IMR-90 (cell line): ENCODE data around the gene ZDHHC18. TPM values are rescaled to one million over a fixed set of nuclear protein-coding genes. Genes with fewer than 3 reads are reported as not detected.

Source experiments
- ATAC-seq: fragments of 200-7000 bp; cut with Tn5 transposase; 2 replicates; pipeline ENCODE4 v1.9.1; 2020; ENCODE audit warnings: low read depth, mild to moderate bottlenecking, moderate library complexity
- BruUV-seq: library from RNA; stranded (reverse); fragments of 400-500 nt; replicated peaks from 2 replicates; lab custom pipeline; 2021; lab: Mats Ljungman, UMichigan
- CTCF ChIA-PET: fragments of 300-600 bp; formaldehyde crosslinking; extraction: SDS; loops from one replicate; lab custom pipeline; 2021; ENCODE audit warnings: antibody characterized with exemption; lab: Yijun Ruan, JAX
- POLR2A ChIA-PET: fragments of 300-600 bp; sonication (Branson Sonifier 250); formaldehyde crosslinking; loops from one replicate; lab custom pipeline; 2022; ENCODE audit warnings: antibody characterized with exemption; ENCODE audit not compliant: unreplicated experiment; lab: Charles Lee
- DNase-seq: peaks from one replicate; pipeline ENCODE4 v3.0.0; 2013
- H2AFZ ChIP-seq: replicated peaks from 2 replicates; pipeline ENCODE3; 2013; ENCODE audit warnings: low read length, mild to moderate bottlenecking; ENCODE audit not compliant: poor library complexity
- H2AK5ac ChIP-seq: 2 replicates; pipeline ENCODE4 v1.6.1; 2013; ENCODE audit warnings: low read depth, low read length, inconsistent platforms
- H2AK9ac ChIP-seq: replicated peaks from 2 replicates; pipeline ENCODE3; 2013; ENCODE audit warnings: mild to moderate bottlenecking, low read depth, low read length, moderate library complexity; ENCODE audit not compliant: poor library complexity
- H2BK120ac ChIP-seq: 2 replicates; pipeline ENCODE4 v1.6.1; 2013; ENCODE audit warnings: low read depth, low read length, inconsistent platforms
- H2BK15ac ChIP-seq: 3 replicates; pipeline ENCODE4 v1.6.1; 2013; ENCODE audit warnings: low read depth, low read length, inconsistent platforms
- H2BK20ac ChIP-seq: 2 replicates; pipeline ENCODE4 v1.6.1; 2013; ENCODE audit warnings: low read depth, mild to moderate bottlenecking, inconsistent platforms, low read length, moderate library complexity
- H2BK5ac ChIP-seq: 2 replicates; pipeline ENCODE4 v1.6.1; 2013; ENCODE audit warnings: mild to moderate bottlenecking, low read depth, low read length, inconsistent platforms; ENCODE audit not compliant: poor library complexity, severe bottlenecking
- H3K14ac ChIP-seq: replicated peaks from 2 replicates; pipeline ENCODE4 v1.6.1; 2013; ENCODE audit warnings: low read depth, low read length, inconsistent platforms
- H3K18ac ChIP-seq: 2 replicates; pipeline ENCODE4 v1.6.1; 2013; ENCODE audit warnings: low read depth, low read length, control low read depth
- H3K23ac ChIP-seq: 2 replicates; pipeline ENCODE4 v1.6.1; 2013; ENCODE audit warnings: low read depth, low read length, inconsistent platforms
- H3K27ac ChIP-seq: 2 replicates; pipeline ENCODE4 v1.5.1; 2013; ENCODE audit warnings: mild to moderate bottlenecking, control low read depth, low read length; ENCODE audit not compliant: insufficient read depth
- H3K27me3 ChIP-seq: 2 replicates; pipeline ENCODE4 v1.6.1; 2013; ENCODE audit warnings: low read length; ENCODE audit not compliant: control insufficient read depth, insufficient read depth
- H3K36me3 ChIP-seq: 2 replicates; pipeline ENCODE4 v1.6.1; 2013; ENCODE audit warnings: low read length, mixed read lengths; ENCODE audit not compliant: control insufficient read depth, insufficient read depth
- H3K4ac ChIP-seq: 2 replicates; pipeline ENCODE4 v1.6.1; 2013; ENCODE audit warnings: low read depth, low read length, inconsistent platforms
- H3K4me1 ChIP-seq: 2 replicates; pipeline ENCODE4 v1.6.1; 2013; ENCODE audit warnings: low read length, mixed read lengths; ENCODE audit not compliant: control insufficient read depth, insufficient read depth
- H3K4me2 ChIP-seq: 2 replicates; pipeline ENCODE4 v1.6.1; 2013; ENCODE audit warnings: low read depth, mild to moderate bottlenecking, control low read depth, low read length, moderate library complexity
- H3K4me3 ChIP-seq: 2 replicates; pipeline ENCODE4 v1.5.1; 2013; ENCODE audit warnings: low read depth, mild to moderate bottlenecking, control low read depth, low read length, moderate library complexity; ENCODE audit not compliant: insufficient read depth
- H3K56ac ChIP-seq: 2 replicates; pipeline ENCODE4 v1.6.1; 2013; ENCODE audit warnings: low read length, inconsistent platforms; ENCODE audit not compliant: insufficient read depth; ENCODE audit errors: extremely low read depth
- H3K79me1 ChIP-seq, 2 experiments: 2 replicates each; pipeline ENCODE4 v1.6.1; 2013; ENCODE audit warnings: low read length in 2 of 2, inconsistent platforms in 1 of 2, low read depth in 1 of 2
- H3K9ac ChIP-seq: 2 replicates; pipeline ENCODE4 v1.6.1; 2013; ENCODE audit warnings: low read depth, low read length, control low read depth
- H3K9me1 ChIP-seq: 2 replicates; pipeline ENCODE4 v1.6.1; 2013; ENCODE audit warnings: low read length, inconsistent platforms; ENCODE audit not compliant: insufficient read depth
- H3K9me3 ChIP-seq: 2 replicates; pipeline ENCODE4 v1.6.1; 2013; ENCODE audit warnings: low read length; ENCODE audit not compliant: control insufficient read depth, insufficient read depth
- H4K20me1 ChIP-seq: 2 replicates; pipeline ENCODE4 v1.6.1; 2013; ENCODE audit warnings: low read length, inconsistent platforms; ENCODE audit not compliant: insufficient read depth
- H4K5ac ChIP-seq: 2 replicates; pipeline ENCODE4 v1.6.1; 2013; ENCODE audit warnings: mild to moderate bottlenecking, low read depth, low read length, control low read depth
- H4K8ac ChIP-seq, 2 experiments: 2 replicates each; pipeline ENCODE4 v1.6.1; 2013; ENCODE audit warnings: low read depth in 2 of 2, low read length in 2 of 2, control low read depth in 1 of 2, inconsistent platforms in 1 of 2
- H4K91ac ChIP-seq: 2 replicates; pipeline ENCODE4 v1.6.1; 2013; ENCODE audit warnings: low read depth, low read length, inconsistent platforms; ENCODE audit not compliant: insufficient read depth
- BHLHE40 ChIP-seq: fragments of 150-350 bp; IDR thresholded peaks from 2 replicates; pipeline ENCODE4 v1.6.1; 2016; ENCODE audit warnings: mild to moderate bottlenecking, low read depth, low read length
- CEBPB ChIP-seq: IDR thresholded peaks from 2 replicates; pipeline ENCODE4 v1.6.1; 2012; ENCODE audit warnings: low read depth, low read length, improper control_type of control experiment
- CHD1 ChIP-seq: IDR thresholded peaks from 2 replicates; pipeline ENCODE4 v1.6.1; 2012; ENCODE audit warnings: low read depth, low read length, improper control_type of control experiment
- CTCF ChIP-seq: conservative IDR thresholded peaks from 2 replicates; pipeline ENCODE4 v1.5.1; 2012; ENCODE audit warnings: mild to moderate bottlenecking, low read depth, low read length, improper control_type of control experiment
- FOS ChIP-seq: fragments of 150-350 bp; IDR thresholded peaks from 2 replicates; pipeline ENCODE4 v1.6.1; 2016; ENCODE audit warnings: low read depth, low read length
- MAFK ChIP-seq: IDR thresholded peaks from 2 replicates; pipeline ENCODE4 v1.6.1; 2012; ENCODE audit warnings: low read depth, low read length, improper control_type of control experiment
- MXI1 ChIP-seq: IDR thresholded peaks from 2 replicates; pipeline ENCODE4 v1.6.1; 2012; ENCODE audit warnings: low read depth, mild to moderate bottlenecking, low read length, moderate library complexity, borderline replicate concordance
- NFE2L2 ChIP-seq: fragments of 150-350 bp; IDR thresholded peaks from 2 replicates; pipeline ENCODE4 v1.6.1; 2016; ENCODE audit warnings: low read depth, mild to moderate bottlenecking, low read length
- POLR2A ChIP-seq: IDR thresholded peaks from 2 replicates; pipeline ENCODE4 v1.6.1; 2012; ENCODE audit warnings: mild to moderate bottlenecking, low read depth, low read length
- RCOR1 ChIP-seq: IDR thresholded peaks from 2 replicates; pipeline ENCODE4 v1.6.1; 2012; ENCODE audit warnings: mild to moderate bottlenecking, low read length, improper control_type of control experiment; ENCODE audit not compliant: insufficient replicate concordance
- RFX5 ChIP-seq: IDR thresholded peaks from 2 replicates; pipeline ENCODE4 v1.8.0; 2012; ENCODE audit warnings: low read depth, mild to moderate bottlenecking, low read length, moderate library complexity
- SMC3 ChIP-seq: fragments of 150-350 bp; IDR thresholded peaks from 2 replicates; pipeline ENCODE4 v1.6.1; 2016; ENCODE audit warnings: low read depth, mild to moderate bottlenecking, antibody characterized with exemption, low read length, moderate library complexity
- USF2 ChIP-seq: fragments of 150-350 bp; IDR thresholded peaks from 2 replicates; pipeline ENCODE4 v1.6.1; 2017; ENCODE audit warnings: mild to moderate bottlenecking, antibody characterized with exemption, low read length, low read depth
- WGBS, 2 experiments: methylation state at CpG; one replicate each; pipeline versions ENCODE4 v1.1.5 to v1.1.7; 2013; ENCODE audit warnings: missing lambda C conversion rate in 2 of 2; ENCODE audit not compliant: insufficient read length in 1 of 2; ENCODE audit errors: extremely low coverage in 2 of 2; 5-methylcytosine and 5-hydroxymethylcytosine counted together
- dilution Hi-C: fragments of 300-500 bp; cut with HindIII; formaldehyde crosslinking; loops from one replicate; pipeline ENCODE4 v1.14.3; 2018; ENCODE audit warnings: low sequenced_read_pairs; ENCODE audit not compliant: unreplicated experiment
- in situ Hi-C: fragments of 300-500 bp; cut with MboI; formaldehyde crosslinking; loops from 3 replicates; pipeline ENCODE4 v1.14.3; 2019; ENCODE audit warnings: low sequenced_read_pairs, inconsistent platforms, mixed read lengths
- intact Hi-C: fragments of 100-400 bp; cut with micrococcal nuclease; formaldehyde crosslinking; loops from 2 replicates; pipeline ENCODE4 v1.10.0; 2022
- polyA plus RNA-seq, 3 experiments: library from polyadenylated mRNA; depleted of rRNA; stranded (reverse); fragments of >200 nt; gene quantifications; 2 replicates each; pipeline ENCODE4 v1.2.3, GENCODE V29; 2012; ENCODE audit warnings: low replicate concordance in 1 of 3
- total RNA-seq: library from RNA; depleted of rRNA; stranded (reverse); fragments of >200 nt; gene quantifications from 2 replicates; pipeline ENCODE4 v1.2.3, GENCODE V29; 2012

Gene ZDHHC18
- total and polyA plus RNA-seq, 2 of the 4 experiments (the other 2 are of a cell fraction) = 12.5 to 37.0 TPM

DNA sequence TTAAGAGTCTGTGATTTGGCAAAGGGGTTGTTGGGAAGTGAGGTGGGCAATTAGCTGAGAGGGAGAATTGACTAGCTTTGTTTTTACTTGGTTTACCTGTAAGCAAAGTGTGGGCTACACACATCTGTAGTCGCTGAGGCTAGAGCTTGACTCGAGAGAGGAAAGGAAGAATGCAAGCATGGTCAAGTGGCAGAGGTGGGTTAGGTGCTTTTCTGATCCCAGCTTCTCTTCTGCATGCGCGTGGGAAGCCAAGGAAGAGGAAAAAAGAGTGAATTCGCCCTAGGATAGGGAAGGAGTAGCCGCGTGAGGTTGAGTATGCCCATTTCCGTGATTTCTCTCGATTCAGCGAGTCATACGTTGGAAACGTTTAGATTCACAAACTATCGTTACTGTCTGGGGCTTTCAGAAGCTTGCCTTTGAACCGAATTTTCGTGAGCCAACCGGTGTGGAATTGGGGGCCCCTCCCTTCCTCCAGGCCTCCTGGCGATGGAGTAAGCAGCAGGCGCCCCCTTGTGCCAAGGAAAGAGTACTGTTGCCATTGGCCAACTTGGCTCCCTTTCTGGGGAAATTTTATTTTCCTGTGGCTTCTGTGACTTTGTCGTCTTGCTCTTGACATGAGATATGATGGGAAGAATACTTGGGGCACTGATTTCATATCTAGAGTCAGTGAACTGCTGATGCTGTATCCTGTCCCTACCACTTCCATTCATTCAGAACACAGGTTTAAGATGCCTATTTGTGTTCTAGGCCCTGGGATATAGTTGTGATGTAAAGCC is 37.5 kb upstream of the ZDHHC18 start (continued):
- TF ChIP-seq USF2 = no peak
- TF ChIP-seq NFE2L2 = no peak
- TF ChIP-seq MAFK = no peak

GRCh38 chr1:26789612-26789865 is 36.9 kb upstream of the ZDHHC18 start:
- H2BK20ac ChIP-seq = no peak overlapping the region
- H3K9me1 ChIP-seq = peaks cover 8% of the 10 kb centered on the region
- ATAC-seq (no peak), DNase-seq (no peak)
- H3K56ac ChIP-seq = no peak overlapping the region
- ChIA-PET POLR2A (interaction anchor here (0.6 to 2.2 kb wide), 5 partner anchors 8 to 176 kb away, joined by 3 to 13 read pairs (median 4); no protein-coding TSS in a partner anchor), CTCF (interaction anchor here (0.7 to 4.7 kb wide), 6 partner anchors 10 to 190 kb away, joined by 3 to 20 read pairs (median 5); no protein-coding TSS in a partner anchor)
- H2BK5ac ChIP-seq = no peak overlapping the region
- H3K27me3 ChIP-seq = no peaks in the 10 kb centered on the region
- peak overlapping the region; percentile 14; the same call in 1 of the 2 replicates for H3K9ac ChIP-seq
- no peak overlapping the region for H2BK120ac ChIP-seq
- H3K18ac ChIP-seq = no peak overlapping the region
- peaks cover 22 to 40% of the 10 kb centered on the region in 2 experiments; a peak in 3 of 4 replicates for H3K79me1 ChIP-seq
- no peak overlapping the region for H3K4me2 ChIP-seq
- peaks cover 6% of the 10 kb centered on the region for H3K36me3 ChIP-seq
- peaks cover 25% of the 10 kb centered on the region for H3K4me1 ChIP-seq
- no peak overlapping the region for H3K27ac ChIP-seq
- H4K5ac ChIP-seq = no peak overlapping the region
- no peak overlapping the region for H2AFZ ChIP-seq
- no CpG with 5 or more reads among the region's 3 CpGs for WGBS, 2 experiments
- no peaks in the 10 kb centered on the region for H3K9me3 ChIP-seq
- no peak overlapping the region for H3K4me3 ChIP-seq
- H4K8ac ChIP-seq = no peak overlapping the region
- no peak overlapping the region for H2AK9ac ChIP-seq
- H3K23ac ChIP-seq = no peak overlapping the region
- no TSS peak for BruUV-seq
- intact Hi-C loops = loop anchor here (1.0 kb wide), 4 partner anchors 91 to 289 kb away; no protein-coding TSS in a partner anchor
- no peak overlapping the region for H3K4ac ChIP-seq
- no peak overlapping the region for H2AK5ac ChIP-seq
- H3K14ac ChIP-seq = no peak overlapping the region
- dilution Hi-C loops = loop anchor here (25.0 kb wide), 1 partner anchor 202 kb away; no protein-coding TSS in a partner anchor
- in situ Hi-C loops = loop anchor here (5.0 kb wide), 1 partner anchor 97 kb away; no protein-coding TSS in a partner anchor
- H2BK15ac ChIP-seq = no peak overlapping the region
- no peak overlapping the region for H4K91ac ChIP-seq
- 0 out of 2 replicates have a peak, but pooled peaks cover under 1% of the 10 kb centered on the region for H4K20me1 ChIP-seq
- TF ChIP-seq CEBPB (no peak), CHD1 (no peak), RCOR1 (no peak), POLR2A (no peak), FOS (no peak), SMC3 (no peak), MAFK (no peak), NFE2L2 (no peak), RFX5 (no peak), CTCF (no peak), USF2 (no peak), MXI1 (no peak), BHLHE40 (no peak)
